ENCODE results near the gene ITSN2. TPM values are rescaled to one million over a fixed set of nuclear protein-coding genes. Genes with fewer than 3 reads are reported as not detected.

Gene ITSN2
- total RNA-seq, 1 experiment from 2014 or later, result 19.8 TPM

- CTCF ChIA-PET, result no interaction called here
- POLR2A ChIA-PET, result no interaction called here
- H3K27ac Mint-ChIP-seq, result no peak overlapping the region
- no peak for DNase-seq (ENCODE audit: low spot score)
- H3K4me3 Mint-ChIP-seq, result no peak overlapping the region
- TF ChIP-seq CTCF (IDR thresholded peaks at IDR 0.05) (no peak), ZNF671 (CRISPR knock-in tag; IDR thresholded peaks at IDR 0.05) (no peak), ZNF232 (CRISPR knock-in tag; IDR thresholded peaks at IDR 0.05) (no peak), FOXJ3 (CRISPR knock-in tag; IDR thresholded peaks at IDR 0.05; ENCODE audit: borderline replicate concordance) (no peak), CDX4 (CRISPR knock-in tag; IDR thresholded peaks at IDR 0.05; ENCODE audit: borderline replicate concordance) (no peak), ESRRA (CRISPR knock-in tag; IDR thresholded peaks at IDR 0.05; ENCODE audit: borderline replicate concordance) (no peak), PRDM15 (CRISPR knock-in tag; IDR thresholded peaks at IDR 0.05) (no peak), CREM (CRISPR knock-in tag; IDR thresholded peaks at IDR 0.05) (no peak), ZNF219 (CRISPR knock-in tag; IDR thresholded peaks at IDR 0.05; ENCODE audit: borderline replicate concordance) (no peak), ZBTB21 (CRISPR knock-in tag; IDR thresholded peaks at IDR 0.05; ENCODE audit: borderline replicate concordance) (no peak), FOXP1 (CRISPR knock-in tag; IDR thresholded peaks at IDR 0.05; ENCODE audit: borderline replicate concordance) (no peak), NR2C2 (CRISPR knock-in tag; IDR thresholded peaks at IDR 0.05) (no peak), ELF4 (CRISPR knock-in tag; IDR thresholded peaks at IDR 0.05; ENCODE audit: low read depth) (no peak), STAT6 (CRISPR knock-in tag; conservative IDR thresholded peaks at IDR 0.05; ENCODE audit: low read depth) (no peak), ZNF512 (CRISPR knock-in tag; IDR thresholded peaks at IDR 0.05; ENCODE audit: borderline replicate concordance) (no peak), GABPB1 (CRISPR knock-in tag; IDR thresholded peaks at IDR 0.05) (no peak)
- peaks cover 6% of the 10 kb centered on the region for H3K4me1 Mint-ChIP-seq
- no peaks in the 10 kb centered on the region for H3K9me3 Mint-ChIP-seq
- ATAC-seq, result no peak
- H3K27me3 Mint-ChIP-seq (ENCODE audit: low read depth), result no peaks in the 10 kb centered on the region
- no peaks in the 10 kb centered on the region for H3K36me3 Mint-ChIP-seq
Observed at GRCh38 chr2:24237313-24237712, 123.0 kb downstream of the ITSN2 start.

Data from WTC11 (cell line).